ENCODE data around the gene COMMD2.
A peak's percentile ranks its signal among the peaks of the same experiment; 100 is the strongest.

The COMMD2 gene

GRCh38 chr3:149752051-149752787 lies at the start of gene COMMD2:
TSS of gene COMMD2 (minus strand) at chr3:149752489. CDS start at chr3:149752444, 45 bp downstream.
- peak within 1 kb of the TSS; percentile 96 for H3K4me3 ChIP-seq (ENCODE audit: low read depth, low read length)
- TF ChIP-seq, protein P1, sequence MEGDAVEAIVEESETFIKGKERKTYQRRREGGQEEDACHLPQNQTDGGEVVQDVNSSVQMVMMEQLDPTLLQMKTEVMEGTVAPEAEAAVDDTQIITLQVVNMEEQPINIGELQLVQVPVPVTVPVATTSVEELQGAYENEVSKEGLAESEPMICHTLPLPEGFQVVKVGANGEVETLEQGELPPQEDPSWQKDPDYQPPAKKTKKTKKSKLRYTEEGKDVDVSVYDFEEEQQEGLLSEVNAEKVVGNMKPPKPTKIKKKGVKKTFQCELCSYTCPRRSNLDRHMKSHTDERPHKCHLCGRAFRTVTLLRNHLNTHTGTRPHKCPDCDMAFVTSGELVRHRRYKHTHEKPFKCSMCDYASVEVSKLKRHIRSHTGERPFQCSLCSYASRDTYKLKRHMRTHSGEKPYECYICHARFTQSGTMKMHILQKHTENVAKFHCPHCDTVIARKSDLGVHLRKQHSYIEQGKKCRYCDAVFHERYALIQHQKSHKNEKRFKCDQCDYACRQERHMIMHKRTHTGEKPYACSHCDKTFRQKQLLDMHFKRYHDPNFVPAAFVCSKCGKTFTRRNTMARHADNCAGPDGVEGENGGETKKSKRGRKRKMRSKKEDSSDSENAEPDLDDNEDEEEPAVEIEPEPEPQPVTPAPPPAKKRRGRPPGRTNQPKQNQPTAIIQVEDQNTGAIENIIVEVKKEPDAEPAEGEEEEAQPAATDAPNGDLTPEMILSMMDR (IDR thresholded peaks at IDR 0.05; ENCODE audit: control insufficient read depth, extremely low read depth, insufficient read depth): peak; percentile 50
- DNase-seq (ENCODE audit: low read depth): peak; percentile 90

GRCh38 chr3:149801639-149802038 lies 49.4 kb upstream of the COMMD2 start:
- no peak for DNase-seq (ENCODE audit: low read depth)

GRCh38 chr3:149801195-149801594 lies 48.9 kb upstream of the COMMD2 start:
- TF ChIP-seq, protein P1 (IDR thresholded peaks at IDR 0.05; ENCODE audit: control insufficient read depth, extremely low read depth, insufficient read depth): no peak
- H3K4me3 ChIP-seq (ENCODE audit: low read depth, low read length): no peak overlapping the region
- no peak for DNase-seq (ENCODE audit: low read depth)

More at GRCh38 chr3:149801639-149802038, 49.4 kb upstream of the COMMD2 start:
- TF ChIP-seq, protein P1 (IDR thresholded peaks at IDR 0.05; ENCODE audit: control insufficient read depth, extremely low read depth, insufficient read depth): no peak
- H3K4me3 ChIP-seq (ENCODE audit: low read depth, low read length): no peak overlapping the region

- TF ChIP-seq, protein P1 (IDR thresholded peaks at IDR 0.05; ENCODE audit: control insufficient read depth, extremely low read depth, insufficient read depth): no peak
- no peak overlapping the region for H3K4me3 ChIP-seq (ENCODE audit: low read depth, low read length)
- DNase-seq (ENCODE audit: low read depth): no peak
Measured at GRCh38 chr3:149800693-149801092, 48.4 kb upstream of the COMMD2 start.

DNA sequence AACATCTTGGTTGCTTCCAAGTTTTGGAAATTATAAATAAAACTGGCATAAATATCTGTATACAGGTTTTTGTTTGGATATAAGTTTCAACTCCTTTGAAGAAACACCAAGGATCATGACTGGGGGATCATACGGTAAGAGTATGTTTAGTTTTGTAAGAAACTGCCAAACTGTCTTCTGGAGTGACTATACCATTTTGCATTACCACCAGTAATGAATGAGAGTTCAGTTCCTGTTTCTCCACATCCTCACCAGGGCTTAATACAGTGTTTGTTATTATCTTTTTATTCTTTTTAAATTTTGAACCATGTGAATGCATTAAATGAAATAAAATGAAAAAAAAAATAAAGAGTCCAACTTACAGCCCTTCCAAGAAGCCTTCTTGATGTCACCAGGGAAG lies 43.7 kb upstream of the COMMD2 start:
- H3K4me3 ChIP-seq (ENCODE audit: low read depth, low read length): no peak overlapping the region
- DNase-seq (ENCODE audit: low read depth): no peak
- TF ChIP-seq, protein P1 (IDR thresholded peaks at IDR 0.05; ENCODE audit: control insufficient read depth, extremely low read depth, insufficient read depth): no peak

GRCh38 chr3:149792452-149793270 lies 40.4 kb upstream of the COMMD2 start, which contains the start of gene ANKUB1:
TSS of gene ANKUB1 (minus strand) at chr3:149792554. CDS start at chr3:149792366, 188 bp downstream.
- DNase-seq (ENCODE audit: low read depth): no peak
- TF ChIP-seq, protein P1 (IDR thresholded peaks at IDR 0.05; ENCODE audit: control insufficient read depth, extremely low read depth, insufficient read depth): no peak
- H3K4me3 ChIP-seq (ENCODE audit: low read depth, low read length): no peak within 1 kb of the TSS
